HL-60/S4 (cell line): ENCODE measurements around the gene SLC22A13.
"Not testable (repeated sequence)": the region's sequence is repeated elsewhere in the genome, so short reads cannot be mapped to it uniquely, and the experiment has no call there.

Experiments
- in situ Hi-C: fragments of 300-500 bp; cut with MboI; formaldehyde crosslinking; loops from 2 replicates; pipeline ENCODE4 v1.14.3; 2022; ENCODE audit warnings: low sequenced_read_pairs

The SLC22A13 gene

DNA sequence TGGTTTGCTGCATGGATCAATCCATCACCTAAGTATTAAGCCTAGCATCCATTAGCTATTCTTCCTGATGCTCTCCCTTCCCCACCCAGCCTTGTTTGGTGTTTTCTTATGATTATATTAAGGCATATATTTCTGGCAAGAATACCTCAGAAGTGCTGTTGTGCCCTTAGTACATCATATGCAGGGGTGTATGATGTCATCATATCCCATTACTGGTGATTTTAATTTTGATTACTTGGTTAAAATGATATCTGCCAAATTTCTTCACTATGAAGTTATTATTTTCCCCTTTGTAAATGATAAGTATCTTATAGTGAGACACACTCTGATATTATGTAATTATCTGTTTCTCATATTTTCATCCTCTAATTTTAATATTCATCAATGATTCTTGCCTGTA is 31.9 kb downstream of the SLC22A13 start:
- in situ Hi-C loops = no loop called here

DNA sequence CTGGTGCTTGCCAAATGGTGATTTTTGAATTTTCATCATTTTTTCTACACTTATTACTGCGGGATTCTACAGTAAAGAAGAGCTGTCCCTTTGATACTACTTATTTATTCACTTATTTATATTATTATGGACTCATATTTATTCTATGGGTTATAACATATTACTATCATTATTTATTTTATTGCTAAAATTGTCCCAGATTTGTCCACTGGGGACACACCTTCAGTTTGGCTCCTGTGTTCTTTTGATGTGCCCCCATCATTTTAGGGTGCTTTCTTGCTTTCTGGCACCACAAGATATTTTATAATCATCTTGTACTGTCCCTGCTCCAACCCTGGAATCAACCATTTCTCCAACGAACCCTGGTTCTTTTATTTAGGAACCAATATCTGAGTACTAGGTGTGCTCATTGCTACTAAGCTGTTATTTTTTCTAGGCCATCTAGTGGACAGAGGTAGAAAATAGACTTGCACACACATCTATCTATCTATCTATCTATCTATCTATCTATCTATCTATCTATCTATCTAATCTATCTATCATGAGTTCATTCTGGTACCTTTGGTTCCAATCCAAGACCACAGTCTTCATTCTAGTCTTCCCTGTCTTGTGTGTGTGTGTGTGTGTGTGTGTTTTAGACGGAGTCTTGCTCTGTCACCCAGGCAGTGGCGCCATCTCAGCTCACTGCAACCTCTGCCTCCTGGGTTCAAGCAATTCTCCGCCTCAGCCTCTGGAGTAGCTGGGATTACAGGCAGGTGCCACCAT is 32.5 kb downstream of the SLC22A13 start:
- in situ Hi-C loops = no loop called here

DNA sequence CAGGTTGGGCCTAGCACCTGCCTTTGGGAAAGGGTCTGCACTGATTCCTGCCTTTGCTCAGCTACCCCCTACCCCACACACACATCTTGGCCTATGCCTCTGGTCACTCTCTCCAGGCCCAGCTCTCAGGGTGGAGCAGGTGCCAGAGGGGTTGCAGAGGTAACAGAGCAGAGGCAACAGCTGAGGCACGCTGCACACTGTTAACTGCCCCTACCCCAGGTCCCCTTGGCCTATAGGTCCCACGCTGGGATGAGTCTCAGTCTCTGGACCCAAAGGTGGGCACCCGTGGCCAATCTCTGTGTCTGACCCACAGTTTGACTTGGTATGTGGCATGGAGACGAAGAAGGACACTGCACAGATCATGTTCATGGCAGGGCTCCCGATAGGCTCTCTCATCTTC is 41.3 kb downstream of the SLC22A13 start:
- in situ Hi-C loops = no loop called here

DNA sequence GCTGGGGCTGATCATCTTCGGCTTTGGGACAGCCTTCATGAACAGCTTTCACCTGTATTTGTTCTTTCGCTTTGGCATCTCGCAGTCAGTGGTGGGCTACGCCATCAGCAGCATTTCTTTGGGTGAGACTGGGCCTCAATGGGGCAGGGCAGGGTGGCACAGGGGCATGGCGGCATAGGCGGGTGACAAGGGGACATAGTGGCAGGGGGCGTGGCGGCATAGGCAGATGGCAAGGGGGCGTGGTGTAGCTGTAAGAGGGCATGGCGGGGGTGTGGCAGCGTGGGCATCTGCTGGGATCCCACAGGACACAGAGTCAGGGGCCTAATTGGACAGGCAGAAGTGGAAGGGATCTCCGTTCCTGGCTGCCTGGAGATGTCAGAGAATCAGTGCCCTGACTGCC is 42.0 kb downstream of the SLC22A13 start:
- in situ Hi-C loops = no loop called here

DNA sequence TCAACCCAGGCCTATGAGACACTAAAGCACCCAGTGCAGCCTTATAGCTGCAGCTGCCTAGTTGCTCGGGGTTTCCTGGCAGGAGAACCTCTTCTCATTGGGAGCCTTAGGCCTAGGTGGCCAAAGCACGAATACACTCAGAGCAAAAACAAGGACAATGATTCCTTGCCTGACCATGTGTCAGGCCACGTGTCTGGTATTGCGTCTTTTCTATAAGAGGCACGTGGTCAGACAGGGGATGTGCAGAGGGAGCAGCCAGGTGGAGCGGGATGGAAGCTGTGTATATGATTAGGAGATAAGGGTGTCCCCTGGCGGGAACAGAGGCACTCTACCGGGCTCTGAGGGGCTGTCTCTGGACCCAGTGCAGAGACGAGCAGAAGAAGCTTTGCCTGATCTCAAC is 42.8 kb downstream of the SLC22A13 start:
- in situ Hi-C loops = no loop called here

DNA sequence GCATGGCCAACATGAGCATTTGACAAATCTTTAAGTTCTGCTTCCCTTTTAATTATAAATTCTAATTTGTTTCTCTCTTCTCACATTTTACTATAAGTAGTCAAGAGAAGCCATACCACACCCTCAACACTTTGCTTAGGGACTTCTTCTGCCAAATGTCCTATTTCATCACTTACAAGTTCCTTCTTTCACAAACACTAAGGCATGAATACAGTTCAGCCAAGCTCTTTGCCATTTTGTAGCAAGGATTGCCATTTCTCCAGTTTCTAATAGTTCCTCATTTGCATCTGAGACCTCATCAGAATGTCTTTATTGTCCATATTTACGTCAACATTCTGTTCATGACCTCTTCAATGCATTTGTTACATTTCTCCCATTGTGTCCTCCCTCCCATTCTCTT is 45.9 kb downstream of the SLC22A13 start:
- in situ Hi-C loops = no loop called here

DNA sequence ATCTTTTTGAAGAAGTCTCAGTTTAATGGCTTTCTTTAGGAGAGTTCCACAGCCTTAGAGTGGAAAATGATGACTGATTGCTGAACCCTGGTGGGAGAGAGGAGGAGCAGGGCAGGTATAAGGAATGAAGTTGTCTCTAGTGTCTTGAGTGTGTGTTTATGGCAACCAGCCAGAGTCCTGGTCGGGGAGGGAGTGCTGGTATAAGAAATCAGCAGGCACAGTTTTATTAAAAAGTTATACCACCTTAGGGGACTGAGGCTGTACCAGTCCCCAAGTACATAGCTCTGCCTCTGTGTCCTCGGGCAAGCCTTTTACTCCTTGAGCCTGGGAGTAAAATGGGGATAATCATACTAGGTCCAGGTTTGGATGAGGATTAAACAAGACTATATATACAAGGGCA is 46.3 kb downstream of the SLC22A13 start:
- in situ Hi-C loops = no loop called here

DNA sequence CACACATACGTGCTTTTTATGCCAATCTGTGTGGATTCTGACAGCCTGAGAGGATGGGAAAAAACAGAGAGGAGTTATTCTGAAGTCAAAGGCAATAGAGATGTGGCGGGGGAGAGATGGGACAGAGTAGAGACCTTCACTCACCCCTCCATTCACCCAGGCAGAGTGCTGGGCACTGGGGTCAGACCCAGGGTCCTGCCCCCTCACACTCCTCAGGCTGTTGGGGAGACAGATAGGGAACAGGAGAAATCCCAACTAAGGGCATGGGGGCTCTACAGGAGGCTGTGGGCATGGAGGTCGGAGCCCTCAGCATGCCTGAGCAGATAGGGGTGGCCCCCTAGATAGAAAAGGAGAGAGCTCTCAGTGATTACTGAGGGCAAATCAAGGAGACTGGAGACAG is 46.7 kb downstream of the SLC22A13 start:
- in situ Hi-C loops = no loop called here

DNA sequence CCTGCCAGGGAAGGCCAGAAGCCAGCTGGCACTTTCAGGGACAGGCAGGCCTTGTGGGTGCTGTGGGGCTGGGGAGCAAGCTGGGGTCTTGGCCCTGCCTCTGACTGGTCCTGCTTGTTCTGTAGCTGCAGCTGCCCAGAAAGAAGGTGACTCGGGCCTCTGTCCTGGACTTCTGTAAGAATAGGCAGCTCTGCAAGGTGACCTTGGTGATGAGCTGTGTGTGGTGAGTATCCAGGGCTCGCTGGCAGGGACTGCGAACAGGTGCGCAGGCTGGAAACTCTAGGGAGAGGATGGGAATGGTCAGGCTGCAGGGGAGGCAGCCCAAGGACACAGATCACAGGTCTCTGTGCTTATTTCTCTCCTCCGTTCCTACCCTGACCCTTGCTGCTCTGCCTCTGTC is 47.7 kb downstream of the SLC22A13 start:
- in situ Hi-C loops = no loop called here

DNA sequence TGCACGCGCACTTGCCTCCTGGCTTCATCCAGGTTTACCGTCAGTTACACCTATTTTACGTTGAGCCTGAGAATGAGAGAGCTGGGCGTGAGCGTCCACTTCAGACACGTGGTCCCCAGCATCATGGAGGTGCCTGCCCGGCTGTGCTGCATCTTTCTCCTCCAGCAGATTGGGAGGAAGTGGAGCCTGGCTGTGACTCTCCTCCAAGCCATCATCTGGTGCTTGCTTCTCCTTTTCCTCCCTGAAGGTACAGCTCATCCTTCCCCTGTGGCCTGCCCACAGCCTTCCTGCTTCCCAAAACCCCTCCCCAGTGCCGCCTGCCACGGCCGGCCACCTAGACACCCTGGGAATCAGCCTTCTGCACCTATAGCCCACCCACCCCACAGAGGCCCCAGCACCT is 48.1 kb downstream of the SLC22A13 start:
- in situ Hi-C loops = no loop called here

DNA sequence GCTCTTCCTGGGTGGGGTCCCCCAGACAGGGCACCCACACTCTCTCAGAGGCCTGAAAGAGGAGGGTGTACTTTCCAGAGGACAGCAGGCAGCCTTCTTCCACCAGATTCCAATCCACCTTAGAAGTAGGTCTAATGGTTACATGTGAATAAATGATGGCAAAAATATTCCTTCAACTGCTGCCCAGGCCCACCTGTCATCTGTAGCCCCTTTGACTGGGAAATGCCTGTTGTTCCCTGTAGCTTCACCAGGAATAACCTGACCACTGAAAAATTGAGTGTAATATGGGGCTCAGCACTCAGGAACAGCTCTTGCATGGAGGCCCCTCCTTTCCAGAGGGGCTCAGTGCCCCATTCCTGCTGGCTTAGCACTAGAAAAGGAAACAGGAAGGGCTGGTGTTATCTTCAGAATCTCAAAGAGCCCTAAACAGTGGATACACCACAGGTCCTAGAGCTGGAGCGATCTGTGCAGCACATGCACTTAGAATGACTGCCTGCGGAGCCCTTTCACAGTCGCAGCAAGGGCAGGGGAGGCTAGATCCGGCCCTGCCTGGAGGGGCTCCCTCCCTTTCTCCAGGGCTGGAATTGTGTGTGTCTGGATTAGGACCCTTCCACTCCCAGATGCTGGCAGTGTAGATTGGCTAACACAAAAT is 48.6 kb downstream of the SLC22A13 start:
- in situ Hi-C loops = no loop called here

DNA sequence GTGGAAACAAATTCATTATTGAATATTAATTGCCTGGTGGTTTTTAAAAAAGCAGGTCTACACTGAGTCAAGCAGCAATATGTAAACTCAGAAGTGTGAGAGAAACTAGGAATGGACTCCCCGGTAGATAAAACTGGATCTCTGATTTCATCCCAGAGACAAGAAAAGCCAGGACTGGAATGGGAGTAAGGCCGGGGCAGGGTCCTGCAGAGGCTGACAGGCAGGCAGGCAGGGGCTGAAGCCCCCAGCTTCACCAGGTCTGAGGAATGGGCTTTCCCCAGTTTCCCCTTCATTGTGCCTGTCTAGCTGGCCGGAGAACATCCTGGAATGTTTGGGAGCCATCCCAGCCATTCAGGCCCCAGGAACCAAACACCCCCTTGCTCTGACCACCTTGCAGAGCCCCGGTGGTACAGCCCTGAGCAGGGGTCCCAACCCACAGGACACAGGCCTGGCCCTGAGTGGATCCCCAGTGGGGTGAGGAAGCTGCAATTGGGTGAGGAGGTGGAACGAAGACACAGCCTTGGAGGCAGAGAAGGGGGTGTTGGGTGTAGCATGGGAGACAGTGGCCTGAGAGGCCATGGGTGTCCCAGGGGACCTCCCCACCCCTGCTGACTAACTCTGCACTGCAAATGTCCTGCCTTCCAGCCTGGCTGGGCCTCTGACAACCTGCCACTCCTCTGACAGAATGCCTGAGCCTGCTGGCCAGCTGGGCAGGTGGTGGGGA is 49.3 kb downstream of the SLC22A13 start:
- in situ Hi-C loops = no loop called here

DNA sequence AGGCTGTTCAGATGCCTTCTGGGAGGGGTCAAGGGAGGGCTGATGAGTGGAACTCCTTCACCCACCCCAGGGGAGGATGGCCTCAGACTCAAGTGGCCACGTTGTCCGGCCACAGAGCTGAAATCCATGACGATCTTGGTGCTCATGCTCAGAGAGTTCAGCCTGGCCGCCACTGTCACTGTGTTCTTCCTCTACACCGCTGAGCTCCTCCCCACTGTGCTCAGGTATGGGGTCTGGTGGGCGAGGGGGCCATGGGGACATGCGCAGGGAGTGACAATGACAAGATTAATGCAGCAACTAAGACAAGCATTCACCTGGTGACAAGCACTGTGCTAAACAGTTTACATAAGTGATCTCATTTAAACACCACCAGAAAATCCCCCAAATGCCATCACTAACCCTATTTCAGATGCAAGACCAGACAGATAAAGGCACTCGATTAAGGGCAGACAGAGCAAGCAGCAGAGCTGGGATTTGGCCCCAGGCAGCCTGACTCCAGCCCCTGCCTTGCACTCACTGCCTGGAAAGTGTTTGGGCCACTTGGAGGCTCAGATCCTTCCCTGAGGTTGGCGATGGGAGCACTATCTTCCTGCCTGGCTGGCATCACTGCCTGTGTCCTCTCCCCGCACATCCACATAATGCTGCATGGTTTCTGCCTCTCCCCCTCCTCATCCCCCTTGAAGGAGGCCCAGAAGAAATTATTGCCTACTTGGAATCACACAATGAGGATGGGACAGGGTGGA is 50.0 kb downstream of the SLC22A13 start:
- in situ Hi-C loops = no loop called here

DNA sequence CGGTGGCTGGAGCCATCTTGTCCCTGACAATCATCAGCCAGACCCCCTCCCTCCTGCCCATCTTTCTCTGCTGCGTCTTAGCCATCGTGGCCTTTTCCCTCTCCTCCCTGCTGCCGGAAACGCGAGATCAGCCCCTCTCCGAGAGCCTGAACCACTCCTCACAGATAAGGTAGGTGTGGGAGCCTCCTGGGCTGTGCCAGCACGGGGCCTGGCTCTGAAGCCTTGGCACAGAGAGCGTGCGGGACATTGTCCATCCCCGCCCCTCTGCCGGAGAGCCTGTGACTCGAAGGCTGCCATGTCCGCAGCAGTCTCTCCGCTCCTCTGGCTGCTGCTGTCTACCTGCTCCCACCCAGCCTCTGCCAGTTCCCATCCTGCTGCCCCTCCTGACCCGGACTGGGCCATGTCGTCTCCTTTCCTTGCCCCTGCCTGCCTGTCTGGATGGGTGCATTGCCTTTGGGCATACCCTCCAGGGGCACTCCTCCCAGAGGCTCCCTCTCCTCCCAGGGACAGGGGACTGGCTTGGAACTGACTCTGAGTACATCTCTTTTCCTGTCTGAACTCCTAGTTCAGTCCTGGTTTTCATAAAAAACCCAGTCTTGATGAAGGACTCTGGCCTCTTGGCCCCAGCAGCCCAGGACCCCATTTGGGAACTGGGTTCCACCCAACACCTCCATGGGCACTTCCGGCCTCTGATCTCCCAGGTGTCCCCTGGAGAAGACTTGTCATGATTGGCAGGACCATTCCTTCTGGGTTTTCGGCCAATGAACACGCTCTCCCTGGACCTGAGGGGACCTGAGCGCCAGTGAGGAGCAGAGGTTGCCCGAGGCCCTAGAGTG is 51.0 kb downstream of the SLC22A13 start:
- in situ Hi-C loops = no loop called here

DNA sequence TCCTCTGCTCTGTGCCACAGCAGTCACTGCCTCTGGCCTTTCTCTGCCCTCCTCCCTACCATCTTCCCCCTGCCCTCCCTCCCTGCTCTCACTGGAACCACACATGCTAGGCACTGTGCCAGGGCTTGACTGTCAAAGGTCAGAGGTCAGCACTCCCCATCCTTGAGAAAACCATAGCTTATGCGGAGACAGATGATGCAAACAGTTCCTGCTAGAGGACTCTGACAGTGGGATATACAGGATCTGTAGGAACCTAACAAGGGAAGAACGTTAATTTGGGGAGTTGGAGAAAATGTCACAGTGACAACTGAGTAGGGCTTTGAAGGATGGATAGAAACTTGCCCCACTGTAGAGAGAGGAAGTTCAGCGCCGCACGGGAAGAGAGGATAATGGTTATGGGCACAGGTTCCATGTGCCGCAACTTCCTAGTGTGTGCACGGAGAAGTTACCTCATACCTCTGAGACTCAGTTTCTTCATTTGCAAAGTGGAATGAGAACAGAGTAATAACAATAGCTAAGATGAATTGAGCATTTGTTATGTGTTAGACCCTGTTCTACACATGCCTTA is 51.7 kb downstream of the SLC22A13 start:
- in situ Hi-C loops = no loop called here

DNA sequence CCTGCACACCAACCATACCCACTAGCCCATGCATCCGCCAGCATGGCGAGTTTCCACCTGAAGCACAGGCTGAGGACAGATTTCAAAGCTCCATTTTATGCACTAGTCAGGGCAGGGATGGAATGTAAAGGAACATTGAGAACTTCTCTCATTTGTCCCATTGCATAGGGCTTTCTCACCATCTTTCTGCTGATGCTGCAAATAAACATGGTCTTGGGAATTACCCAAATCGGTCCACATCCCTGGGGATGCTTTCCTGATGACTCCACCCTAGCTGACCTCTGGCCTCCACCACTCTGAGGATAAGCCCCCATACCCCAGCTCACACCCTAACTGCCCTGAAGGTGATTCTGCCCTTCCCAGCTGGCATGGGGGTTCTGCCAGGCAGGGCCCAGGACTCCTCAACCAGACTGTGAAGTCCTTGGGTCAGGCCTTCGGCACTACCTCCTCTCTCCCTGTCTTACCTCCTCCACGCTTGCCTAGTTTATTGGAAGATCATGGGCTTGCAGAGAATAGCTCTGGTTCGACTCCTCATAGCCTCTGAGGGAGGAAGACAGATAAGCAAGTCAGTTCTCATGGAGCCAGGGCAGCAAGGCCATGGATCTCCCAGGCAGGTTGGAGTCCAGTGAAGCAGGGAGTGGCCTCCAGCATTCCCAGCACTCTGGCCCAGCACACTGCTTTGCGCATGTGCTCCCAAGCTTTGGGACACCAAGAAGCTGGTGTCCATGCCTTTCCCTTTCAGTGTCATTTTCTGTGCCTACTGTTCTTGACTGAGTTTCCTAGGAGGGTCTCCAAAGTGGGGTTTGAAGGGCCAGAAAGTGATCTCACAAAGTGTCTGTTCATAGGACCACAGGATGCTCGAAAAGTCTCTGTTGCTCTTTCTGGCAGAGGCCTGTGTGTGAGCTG is 53.4 kb downstream of the SLC22A13 start:
- in situ Hi-C loops = no loop called here

DNA sequence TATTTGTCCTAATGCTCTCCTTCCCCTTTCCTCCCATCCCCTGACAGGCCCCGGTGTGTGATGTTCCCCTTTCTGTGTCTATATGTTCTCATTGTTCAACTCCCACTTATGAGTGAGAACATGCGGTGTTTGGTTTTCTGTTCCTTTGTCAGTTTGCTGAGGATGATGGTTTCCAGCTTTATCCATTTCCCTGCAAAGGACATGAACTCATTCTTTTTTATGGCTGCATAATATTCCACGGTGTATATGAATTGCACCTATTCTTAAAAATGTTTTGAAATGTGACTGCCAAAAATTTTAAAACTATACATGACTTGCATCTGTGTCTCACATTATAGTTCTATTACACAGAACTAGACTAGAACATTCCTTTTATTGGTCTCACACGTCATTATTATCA is 55.0 kb downstream of the SLC22A13 start:
- in situ Hi-C loops = not testable (repeated sequence)

DNA sequence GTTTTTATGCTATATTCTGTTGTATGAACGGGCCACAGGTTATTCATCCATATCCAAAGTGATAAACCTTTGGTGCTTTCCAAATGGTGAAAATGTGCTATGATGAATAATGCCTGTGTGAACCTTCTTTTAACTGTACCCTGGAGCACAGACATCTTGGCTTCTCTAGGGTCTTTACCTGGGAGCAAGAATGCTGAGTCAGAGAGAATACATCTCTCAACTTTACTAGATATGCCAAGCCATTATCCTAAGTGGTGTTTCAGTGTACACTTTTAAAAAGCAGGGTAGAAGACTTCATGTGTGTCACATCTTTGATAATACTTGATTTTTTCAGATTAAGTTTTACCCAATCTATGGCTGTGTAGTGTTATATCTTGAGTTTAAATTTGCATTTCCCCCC is 57.4 kb downstream of the SLC22A13 start:
- in situ Hi-C loops = no loop called here

DNA sequence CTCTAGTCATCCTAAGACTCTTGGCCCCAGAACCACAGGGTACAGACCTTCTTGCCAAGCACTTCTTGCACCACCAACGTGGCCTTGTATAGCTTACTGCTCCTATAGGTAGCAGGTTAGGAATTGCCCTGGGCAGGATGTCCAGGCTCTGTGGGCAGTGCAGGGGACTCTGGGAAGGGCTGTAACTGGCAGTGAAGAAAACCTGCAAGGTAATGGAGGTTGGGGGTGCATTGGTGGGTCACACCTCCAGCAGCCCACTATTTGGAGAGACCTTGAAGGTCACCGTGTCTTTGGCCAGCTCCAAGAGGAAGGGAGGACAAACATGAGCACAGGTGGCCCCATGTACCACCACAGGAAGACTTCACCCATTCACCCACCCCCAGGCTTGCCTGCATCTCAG is 59.6 kb downstream of the SLC22A13 start:
- in situ Hi-C loops = no loop called here
